DND-41 (cell line): Measurements from ENCODE around the gene INPP5A.

ENCODE experiments used
- ATAC-seq: fragments of 200-7000 bp; cut with Tn5 transposase; 3 replicates; pipeline ENCODE4 v1.9.1; 2021; ENCODE audit warnings: low read depth; ENCODE audit not compliant: insufficient read depth
- DNase-seq: peaks from one replicate; pipeline ENCODE4 v3.0.0-alpha.2; 2020
- H2AFZ ChIP-seq: 2 replicates; pipeline ENCODE4 v1.6.0; 2012; ENCODE audit warnings: low read depth, low read length
- H3K27ac ChIP-seq: 2 replicates; pipeline ENCODE4 v1.5.1; 2012; ENCODE audit warnings: low read length, inconsistent platforms
- H3K27me3 ChIP-seq: fragments of 200-600 bp; sonication (generic); 2 replicates; pipeline ENCODE4 v1.6.0; 2012; ENCODE audit warnings: low read length, mild to moderate bottlenecking, inconsistent platforms; ENCODE audit not compliant: insufficient read depth, poor library complexity
- H3K36me3 ChIP-seq: 2 replicates; pipeline ENCODE4 v1.5.1; 2012; ENCODE audit warnings: low read length, inconsistent platforms; ENCODE audit not compliant: insufficient read depth
- H3K4me1 ChIP-seq: 2 replicates; pipeline ENCODE4 v1.5.1; 2012; ENCODE audit warnings: mild to moderate bottlenecking, low read length; ENCODE audit not compliant: insufficient read depth
- H3K4me2 ChIP-seq: 2 replicates; pipeline ENCODE4 v1.6.0; 2012; ENCODE audit warnings: mild to moderate bottlenecking, moderate library complexity, low read length, inconsistent platforms; ENCODE audit not compliant: insufficient read depth
- H3K4me3 ChIP-seq, 2 experiments: fragments of 200-600 bp in 1 of 2; shearing (Covaris generic) in 1 of 2; 2 replicates each; pipeline ENCODE4 v1.5.1; 2012 to 2016; ENCODE audit warnings: inconsistent platforms in 2 of 2, low read length in 2 of 2, mild to moderate bottlenecking in 2 of 2, low read depth in 1 of 2, moderate library complexity in 1 of 2
- H3K79me2 ChIP-seq: 2 replicates; pipeline ENCODE4 v1.6.0; 2012; ENCODE audit warnings: low read length, inconsistent platforms; ENCODE audit not compliant: insufficient read depth
- H3K9ac ChIP-seq: 2 replicates; pipeline ENCODE4 v1.6.0; 2012; ENCODE audit warnings: low read depth, mild to moderate bottlenecking, inconsistent platforms, low read length, moderate library complexity
- H3K9me3 ChIP-seq: 2 replicates; pipeline ENCODE4 v1.5.1; 2012; ENCODE audit warnings: low read length, moderate library complexity, mild to moderate bottlenecking, inconsistent platforms; ENCODE audit not compliant: insufficient read depth, severe bottlenecking
- H4K20me1 ChIP-seq: 2 replicates; pipeline ENCODE4 v1.6.0; 2012; ENCODE audit warnings: low read length; ENCODE audit not compliant: insufficient read depth
- CTCF ChIP-seq: IDR thresholded peaks from 2 replicates; pipeline ENCODE4 v1.5.1; 2012; ENCODE audit warnings: borderline replicate concordance, low read length, moderate library complexity, mild to moderate bottlenecking; ENCODE audit not compliant: poor library complexity, severe bottlenecking; ENCODE audit errors: extremely low read depth
- EZH2 ChIP-seq: IDR thresholded peaks from 3 replicates; pipeline ENCODE4 v1.6.1; 2012; ENCODE audit warnings: borderline replicate concordance, low read depth, mild to moderate bottlenecking, moderate library complexity, low read length, inconsistent platforms; ENCODE audit not compliant: severe bottlenecking

Gene INPP5A

DNA sequence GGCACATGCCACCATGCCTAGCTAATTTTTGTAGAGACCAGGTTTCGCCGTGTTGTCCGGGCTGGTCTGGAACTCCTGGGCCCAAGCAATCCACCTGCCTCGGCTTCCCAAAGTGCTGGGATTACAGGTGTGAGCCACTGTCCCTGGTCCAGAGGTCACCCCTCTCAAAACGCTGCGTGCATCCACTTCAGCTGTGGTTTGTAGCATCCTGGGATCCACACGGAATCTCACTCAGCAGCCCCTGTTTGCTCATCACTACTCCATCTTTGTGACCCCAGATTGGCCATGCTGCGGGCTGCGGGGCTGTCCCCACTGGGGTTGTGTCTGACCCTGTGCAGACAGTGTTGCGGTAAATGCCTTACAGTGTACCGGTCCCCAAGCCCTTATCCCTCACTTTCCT lies 3.5 kb downstream of the INPP5A start:
- Histone ChIP-seq H3K4me3 (no peak overlapping the region), H3K27me3 (no peaks in the 10 kb centered on the region), H3K4me2 (peak overlapping the region; percentile 90), H3K9ac (peak overlapping the region; percentile 91; the same call in 1 of the 2 replicates), H3K36me3 (peaks cover 28% of the 10 kb centered on the region), H3K79me2 (peaks cover 87% of the 10 kb centered on the region), H3K4me1 (peaks cover 79% of the 10 kb centered on the region), H2AFZ (no peak overlapping the region), H3K9me3 (no peaks in the 10 kb centered on the region), H3K27ac (peak overlapping the region; percentile 63), H4K20me1 (peaks cover 37% of the 10 kb centered on the region)
- TF ChIP-seq EZH2, result no peak
- no peak for TF ChIP-seq CTCF
- ATAC-seq (no peak), DNase-seq (no peak)

DNA sequence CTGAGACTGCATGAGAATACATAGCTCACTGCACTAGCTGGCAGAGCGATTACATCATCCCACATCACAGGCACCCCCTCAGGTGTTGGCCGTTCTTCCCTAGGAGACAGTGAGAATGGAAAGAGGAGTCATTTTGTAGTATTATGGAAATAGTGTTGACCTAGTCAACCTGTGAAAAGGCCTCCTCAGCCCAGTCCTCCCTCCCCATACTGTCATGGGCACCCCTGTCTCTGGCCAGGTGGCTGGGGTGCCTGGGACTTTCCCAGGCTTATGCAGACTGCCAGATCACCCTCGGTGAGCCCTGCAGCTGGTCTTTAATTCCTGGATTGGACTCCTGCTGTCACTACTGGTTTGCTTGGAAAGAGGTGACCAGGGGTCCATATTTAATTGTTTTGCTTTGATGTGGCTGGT lies 4.0 kb downstream of the INPP5A start:
- no peak overlapping the region for H3K4me3 ChIP-seq
- peaks cover 89% of the 10 kb centered on the region for H3K79me2 ChIP-seq
- peaks cover 28% of the 10 kb centered on the region for H3K36me3 ChIP-seq
- no peak overlapping the region for H3K9ac ChIP-seq
- H3K9me3 ChIP-seq, result no peaks in the 10 kb centered on the region
- H3K27me3 ChIP-seq, result no peaks in the 10 kb centered on the region
- peaks cover 34% of the 10 kb centered on the region for H4K20me1 ChIP-seq
- TF ChIP-seq EZH2 (no peak), CTCF (no peak)
- ATAC-seq (no peak), DNase-seq (peak; percentile 35)
- peaks cover 79% of the 10 kb centered on the region for H3K4me1 ChIP-seq
- peak overlapping the region; percentile 63 for H3K27ac ChIP-seq
- H2AFZ ChIP-seq, result no peak overlapping the region
- peak overlapping the region; percentile 90; the same call in 1 of the 2 replicates for H3K4me2 ChIP-seq

GRCh38 chr10:132542086-132542775 lies 4.6 kb downstream of the INPP5A start:
- H3K4me1 ChIP-seq, result peaks cover 82% of the 10 kb centered on the region
- peaks cover 34% of the 10 kb centered on the region for H4K20me1 ChIP-seq
- peak overlapping the region; percentile 63 for H3K27ac ChIP-seq
- peaks cover 93% of the 10 kb centered on the region for H3K79me2 ChIP-seq
- H3K36me3 ChIP-seq, result peaks cover 28% of the 10 kb centered on the region
- no peaks in the 10 kb centered on the region for H3K9me3 ChIP-seq
- DNase-seq (no peak), ATAC-seq (no peak)
- no peaks in the 10 kb centered on the region for H3K27me3 ChIP-seq
- no peak overlapping the region for H2AFZ ChIP-seq
- H3K9ac ChIP-seq, result no peak overlapping the region
- H3K4me2 ChIP-seq, result peak overlapping the region; percentile 21; the same call in 1 of the 2 replicates
- no peak overlapping the region for H3K4me3 ChIP-seq
- TF ChIP-seq CTCF (no peak), EZH2 (no peak)

- Histone ChIP-seq H3K79me2 (peaks cover 99% of the 10 kb centered on the region), H2AFZ (no peak overlapping the region), H3K36me3 (peaks cover 28% of the 10 kb centered on the region), H3K27ac (peak overlapping the region; percentile 63; the same call in 1 of the 2 replicates), H3K4me2 (no peak overlapping the region; the same call in 1 of the 2 replicates), H3K9ac (no peak overlapping the region), H3K4me3 (no peak overlapping the region), H4K20me1 (peaks cover 34% of the 10 kb centered on the region), H3K4me1 (peaks cover 85% of the 10 kb centered on the region), H3K9me3 (no peaks in the 10 kb centered on the region), H3K27me3 (no peaks in the 10 kb centered on the region)
- no peak for DNase-seq
- TF ChIP-seq CTCF, result no peak
- no peak for TF ChIP-seq EZH2
- ATAC-seq, result no peak
Measured at GRCh38 chr10:132542819-132543218, 5.2 kb downstream of the INPP5A start.
